Liver (tissue), 9 donors: Measurements from ENCODE around the gene STX16. TPM values are rescaled to one million over a fixed set of nuclear protein-coding genes. Genes with fewer than 3 reads are reported as not detected.
"Not testable (repeated sequence)": the region's sequence is repeated elsewhere in the genome, so short reads cannot be mapped to it uniquely, and the experiment has no call there.

Experiments
- DNase-seq: peaks from one replicate; pipeline ENCODE4 v3.0.0-alpha.2; 2017; ENCODE audit warnings: low spot score
- H3K27ac ChIP-seq, 2 donors: one replicate each; pipeline ENCODE4 v1.7.0; 2013; ENCODE audit warnings: inconsistent platforms in 2 of 2, low read length in 2 of 2, control low read depth in 1 of 2, low read depth in 1 of 2, mild to moderate bottlenecking in 1 of 2
- H3K27me3 ChIP-seq, 4 donors: one replicate each; pipeline versions ENCODE4 v1.6.1 to v1.7.0; 2013; ENCODE audit warnings: low read length in 3 of 4, inconsistent platforms in 1 of 4, mild to moderate bottlenecking in 1 of 4, moderate library complexity in 1 of 4; ENCODE audit not compliant: control insufficient read depth in 4 of 4, insufficient read depth in 4 of 4
- H3K36me3 ChIP-seq, 4 donors: one replicate each; pipeline versions ENCODE4 v1.6.1 to v1.7.0; 2013; ENCODE audit warnings: low read length in 3 of 4, mild to moderate bottlenecking in 3 of 4, low read depth in 1 of 4, moderate library complexity in 1 of 4; ENCODE audit not compliant: control insufficient read depth in 4 of 4, insufficient read depth in 3 of 4
- H3K4me1 ChIP-seq, 4 donors: one replicate each; pipeline versions ENCODE4 v1.6.1 to v1.7.0; 2013; ENCODE audit warnings: low read length in 3 of 4, mild to moderate bottlenecking in 3 of 4, moderate library complexity in 1 of 4; ENCODE audit not compliant: control insufficient read depth in 4 of 4, insufficient read depth in 4 of 4
- H3K4me3 ChIP-seq, 3 donors: one replicate each; pipeline versions ENCODE4 v1.6.1 to v1.7.0; 2013; ENCODE audit warnings: low read length in 3 of 3, control low read depth in 1 of 3, low read depth in 1 of 3, mild to moderate bottlenecking in 1 of 3
- H3K9ac ChIP-seq, 2 donors: one replicate each; pipeline ENCODE4 v1.7.0; 2013; ENCODE audit warnings: low read length in 2 of 2, mild to moderate bottlenecking in 2 of 2, moderate library complexity in 2 of 2, control low read depth in 1 of 2, low read depth in 1 of 2
- H3K9me3 ChIP-seq, 4 donors: one replicate each; pipeline versions ENCODE4 v1.6.1 to v1.7.0; 2013; ENCODE audit warnings: low read length in 3 of 4; ENCODE audit not compliant: control insufficient read depth in 4 of 4
- EGR1 ChIP-seq, 2 donors: IDR thresholded peaks; 2 replicates each; pipeline ENCODE4 v1.6.1; 2016 to 2018; ENCODE audit warnings: antibody characterized with exemption in 2 of 2, low read depth in 2 of 2
- FOXA1 ChIP-seq: IDR thresholded peaks from 2 replicates; pipeline ENCODE4 v1.6.1; 2016; ENCODE audit warnings: antibody characterized with exemption
- FOXA2 ChIP-seq: IDR thresholded peaks from 2 replicates; pipeline ENCODE4 v1.6.1; 2016; ENCODE audit warnings: antibody characterized with exemption
- HNF4A ChIP-seq, 2 donors: conservative IDR thresholded peaks; 2 replicates each; pipeline ENCODE4 v1.6.1; 2016; ENCODE audit warnings: antibody characterized with exemption in 2 of 2, mild to moderate bottlenecking in 2 of 2
- HNF4G ChIP-seq: IDR thresholded peaks from 2 replicates; pipeline ENCODE4 v1.6.1; 2016; ENCODE audit warnings: antibody characterized with exemption
- MAX ChIP-seq: IDR thresholded peaks from 2 replicates; pipeline ENCODE4 v1.6.1; 2016; ENCODE audit warnings: antibody characterized with exemption
- NR2F2 ChIP-seq: IDR thresholded peaks from 2 replicates; pipeline ENCODE4 v1.6.1; 2016; ENCODE audit warnings: antibody characterized with exemption
- RAD21 ChIP-seq, 2 donors: IDR thresholded peaks; 2 replicates each; pipeline ENCODE4 v1.6.1; 2016; ENCODE audit warnings: antibody characterized with exemption in 2 of 2, mild to moderate bottlenecking in 2 of 2
- RXRA ChIP-seq, 2 donors: IDR thresholded peaks; 2 replicates each; pipeline ENCODE4 v1.6.1; 2017 to 2018; ENCODE audit warnings: antibody characterized with exemption in 2 of 2, mild to moderate bottlenecking in 1 of 2
- TAF1 ChIP-seq: conservative IDR thresholded peaks from 2 replicates; pipeline ENCODE4 v1.6.1; 2016; ENCODE audit warnings: antibody characterized with exemption, mild to moderate bottlenecking
- YY1 ChIP-seq: IDR thresholded peaks from 2 replicates; pipeline ENCODE4 v1.6.1; 2016; ENCODE audit warnings: antibody characterized with exemption, mild to moderate bottlenecking
- ZBTB33 ChIP-seq: IDR thresholded peaks from 2 replicates; pipeline ENCODE4 v1.6.1; 2016; ENCODE audit warnings: antibody characterized with exemption
- WGBS: extraction: QIAGEN DNeasy Blood & Tissue Kit; methylation state at CpG from one replicate; pipeline ENCODE4 v1.1.7; 2013; 5-methylcytosine and 5-hydroxymethylcytosine counted together
- polyA plus RNA-seq, 2 donors: library from polyadenylated mRNA; stranded (reverse) in 1 of 2; unstranded in 1 of 2; fragments of 200-250 nt in 1 of 2; fragments of >200 nt in 1 of 2; fragmentation: Nextera tagmentation in 1 of 2; extraction: Ambion mirVana in 1 of 2; gene quantifications; one replicate each; pipeline versions ENCODE4 v1.2.1 to v1.2.3, GENCODE V29; 2013 to 2015
- total RNA-seq, 2 donors: library from RNA; depleted of rRNA; stranded (reverse); fragments of >200 nt; gene quantifications; one replicate each; pipeline ENCODE4 v1.2.3, GENCODE V29; 2014
- TF ChIP-seq, protein P1 (sequence below): IDR thresholded peaks from 2 replicates; pipeline ENCODE4 v1.6.1; 2016; ENCODE audit warnings: antibody characterized with exemption
- TF ChIP-seq, protein P2 (sequence below): IDR thresholded peaks from 2 replicates; pipeline ENCODE4 v1.6.1; 2016; ENCODE audit warnings: antibody characterized with exemption, mild to moderate bottlenecking
- TF ChIP-seq, protein P3 (sequence below): fragments of 150-350 bp; IDR thresholded peaks from 2 replicates; pipeline ENCODE4 v1.5.1; 2017; ENCODE audit warnings: improper control_type of control experiment, low read depth, low read length; ENCODE audit not compliant: missing input control
- donor health status: healthy.
- donor health status: healthy.
- donor health status: healthy.
- donor health status: healthy.
- donor health status: healthy.

Gene STX16
- total and polyA plus RNA-seq, 4 donors = 8.5 to 32.5 (median 16.6) TPM

- TF ChIP-seq MAX = no peak
- no peak for TF ChIP-seq TAF1
Measured at GRCh38 chr20:58640446-58640845, 10.6 kb upstream of the STX16 start (continued).

- H3K36me3 ChIP-seq = no peaks in the 10 kb centered on the region
- TF ChIP-seq, protein P1, sequence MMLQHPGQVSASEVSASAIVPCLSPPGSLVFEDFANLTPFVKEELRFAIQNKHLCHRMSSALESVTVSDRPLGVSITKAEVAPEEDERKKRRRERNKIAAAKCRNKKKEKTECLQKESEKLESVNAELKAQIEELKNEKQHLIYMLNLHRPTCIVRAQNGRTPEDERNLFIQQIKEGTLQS = no peak
- TF ChIP-seq FOXA2 (no peak), RXRA (IDR thresholded peaks at IDR 0.05) (no peak), TAF1 (no peak), YY1 (no peak), NR2F2 (no peak), EGR1 (IDR thresholded peaks at IDR 0.05; ENCODE audit: low read depth in 2 of 2) (no peak), ZBTB33 (no peak), MAX (no peak), FOXA1 (no peak), RAD21 (IDR thresholded peaks at IDR 0.05) (no peak), HNF4A (conservative IDR thresholded peaks at IDR 0.05) (no peak), HNF4G (no peak)
- TF ChIP-seq, protein P2, sequence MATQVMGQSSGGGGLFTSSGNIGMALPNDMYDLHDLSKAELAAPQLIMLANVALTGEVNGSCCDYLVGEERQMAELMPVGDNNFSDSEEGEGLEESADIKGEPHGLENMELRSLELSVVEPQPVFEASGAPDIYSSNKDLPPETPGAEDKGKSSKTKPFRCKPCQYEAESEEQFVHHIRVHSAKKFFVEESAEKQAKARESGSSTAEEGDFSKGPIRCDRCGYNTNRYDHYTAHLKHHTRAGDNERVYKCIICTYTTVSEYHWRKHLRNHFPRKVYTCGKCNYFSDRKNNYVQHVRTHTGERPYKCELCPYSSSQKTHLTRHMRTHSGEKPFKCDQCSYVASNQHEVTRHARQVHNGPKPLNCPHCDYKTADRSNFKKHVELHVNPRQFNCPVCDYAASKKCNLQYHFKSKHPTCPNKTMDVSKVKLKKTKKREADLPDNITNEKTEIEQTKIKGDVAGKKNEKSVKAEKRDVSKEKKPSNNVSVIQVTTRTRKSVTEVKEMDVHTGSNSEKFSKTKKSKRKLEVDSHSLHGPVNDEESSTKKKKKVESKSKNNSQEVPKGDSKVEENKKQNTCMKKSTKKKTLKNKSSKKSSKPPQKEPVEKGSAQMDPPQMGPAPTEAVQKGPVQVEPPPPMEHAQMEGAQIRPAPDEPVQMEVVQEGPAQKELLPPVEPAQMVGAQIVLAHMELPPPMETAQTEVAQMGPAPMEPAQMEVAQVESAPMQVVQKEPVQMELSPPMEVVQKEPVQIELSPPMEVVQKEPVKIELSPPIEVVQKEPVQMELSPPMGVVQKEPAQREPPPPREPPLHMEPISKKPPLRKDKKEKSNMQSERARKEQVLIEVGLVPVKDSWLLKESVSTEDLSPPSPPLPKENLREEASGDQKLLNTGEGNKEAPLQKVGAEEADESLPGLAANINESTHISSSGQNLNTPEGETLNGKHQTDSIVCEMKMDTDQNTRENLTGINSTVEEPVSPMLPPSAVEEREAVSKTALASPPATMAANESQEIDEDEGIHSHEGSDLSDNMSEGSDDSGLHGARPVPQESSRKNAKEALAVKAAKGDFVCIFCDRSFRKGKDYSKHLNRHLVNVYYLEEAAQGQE = no peak
- TF ChIP-seq, protein P3, sequence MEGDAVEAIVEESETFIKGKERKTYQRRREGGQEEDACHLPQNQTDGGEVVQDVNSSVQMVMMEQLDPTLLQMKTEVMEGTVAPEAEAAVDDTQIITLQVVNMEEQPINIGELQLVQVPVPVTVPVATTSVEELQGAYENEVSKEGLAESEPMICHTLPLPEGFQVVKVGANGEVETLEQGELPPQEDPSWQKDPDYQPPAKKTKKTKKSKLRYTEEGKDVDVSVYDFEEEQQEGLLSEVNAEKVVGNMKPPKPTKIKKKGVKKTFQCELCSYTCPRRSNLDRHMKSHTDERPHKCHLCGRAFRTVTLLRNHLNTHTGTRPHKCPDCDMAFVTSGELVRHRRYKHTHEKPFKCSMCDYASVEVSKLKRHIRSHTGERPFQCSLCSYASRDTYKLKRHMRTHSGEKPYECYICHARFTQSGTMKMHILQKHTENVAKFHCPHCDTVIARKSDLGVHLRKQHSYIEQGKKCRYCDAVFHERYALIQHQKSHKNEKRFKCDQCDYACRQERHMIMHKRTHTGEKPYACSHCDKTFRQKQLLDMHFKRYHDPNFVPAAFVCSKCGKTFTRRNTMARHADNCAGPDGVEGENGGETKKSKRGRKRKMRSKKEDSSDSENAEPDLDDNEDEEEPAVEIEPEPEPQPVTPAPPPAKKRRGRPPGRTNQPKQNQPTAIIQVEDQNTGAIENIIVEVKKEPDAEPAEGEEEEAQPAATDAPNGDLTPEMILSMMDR = no peak
- no peaks in the 10 kb centered on the region for H3K4me1 ChIP-seq
- H3K9ac ChIP-seq = no peak overlapping the region
- no peak overlapping the region for H3K4me3 ChIP-seq
- peaks cover 0 to 4% (median 0%) of the 10 kb centered on the region in 4 donors for H3K27me3 ChIP-seq
- 88% methylated on average over 9 of the region's 9 CpGs for WGBS
- DNase-seq = no peak
- no peaks in the 10 kb centered on the region for H3K9me3 ChIP-seq
- no peak overlapping the region for H3K27ac ChIP-seq
Measured at GRCh38 chr20:58642441-58642840, 8.6 kb upstream of the STX16 start.

DNA sequence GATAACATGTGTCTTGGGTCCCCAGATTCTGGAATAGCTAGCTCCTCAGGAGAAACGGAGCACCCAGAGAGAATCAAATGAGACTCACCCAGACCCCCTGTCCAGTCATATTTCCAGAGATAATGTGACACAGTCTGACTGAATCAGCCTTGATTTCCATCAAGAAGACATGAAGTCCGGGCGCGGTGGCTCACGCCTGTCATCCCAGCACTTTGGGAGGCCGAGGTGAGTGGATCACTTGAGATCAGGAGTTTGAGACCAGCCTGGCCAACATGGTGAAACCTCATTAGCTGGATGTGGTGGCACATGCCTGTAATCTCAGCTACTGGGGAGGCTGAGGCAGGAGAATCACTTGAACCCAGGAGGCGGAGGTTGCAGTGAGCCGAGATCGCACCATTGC lies 8.2 kb upstream of the STX16 start:
- H3K9me3 ChIP-seq, H3K27me3 ChIP-seq, DNase-seq, H3K36me3 ChIP-seq, H3K9ac ChIP-seq, H3K4me3 ChIP-seq, H3K4me1 ChIP-seq, H3K27ac ChIP-seq: not testable (repeated sequence)
- WGBS = 86% methylated on average over 9 of the region's 9 CpGs
